A673 (cell line): ENCODE data around the gene WDR19.

ENCODE experiments used
- CTCF ChIP-seq: fragments of 300-800, 200-600 bp; sonication (generic); conservative IDR thresholded peaks from 2 replicates; pipeline ENCODE4 v1.5.1; 2017; ENCODE audit warnings: low read depth, mild to moderate bottlenecking, antibody characterized with exemption, low read length, moderate library complexity, mixed read lengths
- EZH2 ChIP-seq: fragments of 200-600 bp; sonication (generic); IDR thresholded peaks from 2 replicates; pipeline ENCODE4 v1.6.1; 2017; ENCODE audit warnings: borderline replicate concordance, low read depth, mild to moderate bottlenecking, mixed read lengths, antibody characterized with exemption, low read length; ENCODE audit not compliant: poor library complexity, severe bottlenecking

GRCh38 chr4:39237179-39237578 lies 54.9 kb downstream of the WDR19 start:
- TF ChIP-seq CTCF: no peak
- TF ChIP-seq EZH2: no peak
